Type B pancreatic cell (in vitro differentiated cells): ENCODE data around the gene PAQR3. TPM values are rescaled to one million over a fixed set of nuclear protein-coding genes. Genes with fewer than 3 reads are reported as not detected.
A peak's percentile ranks its signal among the peaks of the same experiment; 100 is the strongest.

Source experiments
- DNase-seq: peaks from one replicate; pipeline ENCODE4 v3.0.0; 2021; ENCODE audit warnings: mixed read lengths; ENCODE audit not compliant: unreplicated experiment; ENCODE audit errors: extremely low spot score
- H3K27ac Mint-ChIP-seq: 2 replicates; pipeline ENCODE4 v1.8.0; 2021; ENCODE audit warnings: mild to moderate bottlenecking, mixed read lengths
- H3K27me3 Mint-ChIP-seq: 2 replicates; pipeline ENCODE4 v1.8.0; 2021; ENCODE audit warnings: mixed read lengths
- H3K36me3 Mint-ChIP-seq: 2 replicates; pipeline ENCODE4 v1.8.0; 2021; ENCODE audit warnings: mixed read lengths
- H3K4me1 Mint-ChIP-seq: one replicate; pipeline ENCODE4 v1.8.0; 2021; ENCODE audit warnings: mixed read lengths; ENCODE audit not compliant: unreplicated experiment
- H3K4me3 Mint-ChIP-seq: 2 replicates; pipeline ENCODE4 v1.8.0; 2021; ENCODE audit warnings: mild to moderate bottlenecking, mixed read lengths
- H3K9me3 Mint-ChIP-seq: 2 replicates; pipeline ENCODE4 v1.8.0; 2021; ENCODE audit warnings: mixed read lengths
- CTCF ChIP-seq: fragments of 200-600 bp; sonication (generic); conservative IDR thresholded peaks from 2 replicates; pipeline ENCODE4 v1.5.0; 2021; ENCODE audit warnings: antibody characterized with exemption, mild to moderate bottlenecking
- total RNA-seq: library from RNA; stranded (reverse); gene quantifications from 2 replicates; pipeline ENCODE4 v1.2.1, GENCODE V29; 2021; ENCODE audit warnings: low replicate concordance

Gene PAQR3
- total RNA-seq, 1 donor from 2014 or later, result 24.6 TPM

- Mint-ChIP-seq H3K36me3 (peaks cover 4% of the 10 kb centered on the region), H3K4me1 (peaks cover 21% of the 10 kb centered on the region), H3K27ac (no peak overlapping the region), H3K4me3 (no peak overlapping the region), H3K9me3 (no peaks in the 10 kb centered on the region), H3K27me3 (peaks cover 24% of the 10 kb centered on the region)
- no peak for DNase-seq
- no peak for TF ChIP-seq CTCF
Observed at GRCh38 chr4:78940752-78941151, 1.5 kb upstream of the PAQR3 start.

- Mint-ChIP-seq H3K27ac (peak overlapping the region; percentile 77), H3K4me1 (peaks cover 21% of the 10 kb centered on the region), H3K9me3 (no peaks in the 10 kb centered on the region), H3K27me3 (peaks cover 20% of the 10 kb centered on the region), H3K4me3 (peak overlapping the region; percentile 90), H3K36me3 (peaks cover 4% of the 10 kb centered on the region)
- no peak for DNase-seq
- no peak for TF ChIP-seq CTCF
Observed at GRCh38 chr4:78939667-78940008, 400 bp upstream of the PAQR3 start.

GRCh38 chr4:78938474-78938867 lies 767 bp downstream of the PAQR3 start:
- TF ChIP-seq CTCF, result no peak
- Mint-ChIP-seq H3K27me3 (peaks cover 10% of the 10 kb centered on the region), H3K4me3 (peak overlapping the region; percentile 95), H3K4me1 (peaks cover 21% of the 10 kb centered on the region), H3K27ac (peak overlapping the region; percentile 90), H3K36me3 (peaks cover 6% of the 10 kb centered on the region), H3K9me3 (no peaks in the 10 kb centered on the region)
- DNase-seq, result no peak

- Mint-ChIP-seq H3K9me3 (no peaks in the 10 kb centered on the region), H3K27me3 (peaks cover 7% of the 10 kb centered on the region), H3K36me3 (peaks cover 7% of the 10 kb centered on the region), H3K4me1 (peaks cover 21% of the 10 kb centered on the region), H3K4me3 (peak overlapping the region; percentile 95), H3K27ac (peak overlapping the region; percentile 93)
- no peak for DNase-seq
- TF ChIP-seq CTCF, result no peak
Observed at GRCh38 chr4:78937837-78938236, 1.4 kb downstream of the PAQR3 start.

GRCh38 chr4:78936989-78937388 lies 2.2 kb downstream of the PAQR3 start:
- Mint-ChIP-seq H3K4me1 (peaks cover 21% of the 10 kb centered on the region), H3K27me3 (peaks cover 2% of the 10 kb centered on the region), H3K27ac (peak overlapping the region; percentile 93), H3K36me3 (peaks cover 7% of the 10 kb centered on the region), H3K4me3 (peak overlapping the region; percentile 95), H3K9me3 (no peaks in the 10 kb centered on the region)
- DNase-seq, result no peak
- no peak for TF ChIP-seq CTCF

GRCh38 chr4:78930016-78930629 lies 9.1 kb downstream of the PAQR3 start:
- no peak overlapping the region for H3K4me3 Mint-ChIP-seq
- H3K4me1 Mint-ChIP-seq, result no peaks in the 10 kb centered on the region
- no peaks in the 10 kb centered on the region for H3K9me3 Mint-ChIP-seq
- H3K27me3 Mint-ChIP-seq, result no peaks in the 10 kb centered on the region
- DNase-seq, result no peak
- H3K27ac Mint-ChIP-seq, result no peak overlapping the region
- H3K36me3 Mint-ChIP-seq, result peaks cover 35% of the 10 kb centered on the region
- TF ChIP-seq CTCF, result no peak
